NK-92 (cell line): ENCODE data around the gene SCRN1.

Experiments used
- DNase-seq: peaks from one replicate; lab custom pipeline; 2025; ENCODE audit not compliant: unreplicated experiment; lab: John Stamatoyannopoulos, UW

SCRN1 gene

GRCh38 chr7:29935111-29935510, 54.5 kb downstream of the SCRN1 start:
- no peak for DNase-seq

DNA sequence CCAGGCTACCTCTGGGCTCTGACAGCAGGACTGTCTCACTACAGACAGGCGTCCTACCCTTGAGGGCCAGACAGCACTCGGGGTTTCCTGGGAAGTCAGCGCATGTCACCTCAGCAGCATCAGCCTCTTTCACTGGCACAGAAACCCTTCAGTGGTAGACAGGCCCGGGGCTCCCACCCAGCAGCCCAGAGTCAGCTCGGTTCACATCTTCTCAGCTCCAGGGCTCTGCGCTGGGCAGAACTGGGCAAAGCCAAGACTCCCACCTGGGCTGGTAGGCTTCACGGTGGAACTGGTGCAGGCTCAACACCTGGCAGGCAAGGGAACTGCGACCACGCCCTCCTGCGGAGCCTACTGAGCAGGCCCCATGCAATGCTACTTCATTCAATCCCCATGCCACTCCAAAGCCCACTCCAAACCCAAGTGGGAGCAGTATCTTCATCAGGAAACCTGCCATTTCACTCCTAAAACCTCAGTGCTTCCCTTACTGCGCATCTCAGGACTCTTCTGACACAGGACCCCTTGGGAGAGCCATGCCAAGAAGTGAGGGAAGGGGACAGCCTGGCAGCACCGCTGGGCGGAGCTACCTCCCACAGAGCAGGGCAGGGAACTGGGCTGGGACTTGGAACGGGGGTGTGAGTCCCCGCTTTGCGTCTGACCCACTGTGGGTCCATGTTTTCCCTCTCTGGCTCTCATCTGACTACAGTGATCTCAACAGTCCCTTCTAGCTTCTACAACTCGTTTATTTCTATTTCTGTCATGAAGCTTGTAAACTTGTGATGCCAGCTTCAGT, 60.4 kb downstream of the SCRN1 start:
- no peak for DNase-seq

DNA sequence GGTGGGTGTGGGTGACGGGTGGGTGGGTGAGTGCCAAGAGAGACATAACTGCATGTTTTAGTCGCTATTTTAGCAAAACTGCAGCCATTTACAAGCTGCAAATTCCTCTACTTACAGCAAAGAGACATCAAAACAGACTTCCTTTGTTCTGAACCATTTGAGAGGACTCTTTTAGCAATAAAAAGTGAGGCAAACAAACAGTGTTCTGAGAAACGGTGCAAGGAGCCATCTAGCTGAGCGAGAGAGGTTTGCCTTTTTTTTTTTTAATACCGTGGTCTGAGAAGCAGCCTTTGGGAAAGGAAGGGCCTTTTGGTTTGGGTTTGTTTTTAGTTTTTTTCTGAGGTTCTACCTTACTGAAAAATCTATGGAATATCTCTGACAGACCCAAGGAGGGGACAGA, 62.9 kb downstream of the SCRN1 start:
- no peak for DNase-seq

- no peak for DNase-seq
Observed at GRCh38 chr7:29926216-29926615, 63.4 kb downstream of the SCRN1 start.

DNA sequence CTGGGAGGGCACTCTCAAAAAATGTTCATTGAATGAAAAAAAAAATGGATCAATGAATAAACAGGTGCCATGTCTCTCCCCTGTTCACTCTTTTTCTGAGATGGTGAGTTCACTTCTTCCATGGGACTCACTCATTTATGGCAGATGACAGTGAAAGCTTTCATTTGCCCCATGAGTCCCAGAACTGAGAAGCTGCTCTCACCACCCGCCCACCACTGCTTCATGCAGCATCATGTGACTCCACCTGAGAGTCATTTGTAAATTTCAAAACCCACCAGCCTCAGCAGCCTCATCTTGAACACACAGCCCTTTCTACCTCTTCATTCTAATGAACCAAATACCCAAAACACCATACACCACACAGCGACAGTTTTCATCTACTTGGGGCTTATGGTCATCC, 64.9 kb downstream of the SCRN1 start:
- no peak for DNase-seq

DNA sequence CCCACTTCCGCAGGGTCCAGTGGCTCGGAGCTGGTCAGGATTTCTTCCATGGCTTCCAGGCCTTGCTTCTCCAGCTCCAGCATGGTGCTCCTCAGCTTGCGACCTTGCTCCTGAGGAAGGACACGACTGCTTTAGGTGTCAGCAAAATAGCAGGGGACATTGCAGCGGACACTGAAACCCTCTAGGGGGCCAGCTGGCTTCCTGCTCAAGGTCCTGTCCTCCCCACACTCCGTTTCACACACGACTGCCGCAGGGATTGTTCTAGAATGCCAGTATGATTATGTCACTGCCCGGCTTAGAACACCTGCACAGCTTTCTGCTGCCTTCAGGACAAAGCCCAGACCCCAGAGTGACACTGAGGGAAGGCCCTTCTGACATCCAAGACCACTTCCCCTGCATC, 65.6 kb downstream of the SCRN1 start:
- DNase-seq, result no peak

DNA sequence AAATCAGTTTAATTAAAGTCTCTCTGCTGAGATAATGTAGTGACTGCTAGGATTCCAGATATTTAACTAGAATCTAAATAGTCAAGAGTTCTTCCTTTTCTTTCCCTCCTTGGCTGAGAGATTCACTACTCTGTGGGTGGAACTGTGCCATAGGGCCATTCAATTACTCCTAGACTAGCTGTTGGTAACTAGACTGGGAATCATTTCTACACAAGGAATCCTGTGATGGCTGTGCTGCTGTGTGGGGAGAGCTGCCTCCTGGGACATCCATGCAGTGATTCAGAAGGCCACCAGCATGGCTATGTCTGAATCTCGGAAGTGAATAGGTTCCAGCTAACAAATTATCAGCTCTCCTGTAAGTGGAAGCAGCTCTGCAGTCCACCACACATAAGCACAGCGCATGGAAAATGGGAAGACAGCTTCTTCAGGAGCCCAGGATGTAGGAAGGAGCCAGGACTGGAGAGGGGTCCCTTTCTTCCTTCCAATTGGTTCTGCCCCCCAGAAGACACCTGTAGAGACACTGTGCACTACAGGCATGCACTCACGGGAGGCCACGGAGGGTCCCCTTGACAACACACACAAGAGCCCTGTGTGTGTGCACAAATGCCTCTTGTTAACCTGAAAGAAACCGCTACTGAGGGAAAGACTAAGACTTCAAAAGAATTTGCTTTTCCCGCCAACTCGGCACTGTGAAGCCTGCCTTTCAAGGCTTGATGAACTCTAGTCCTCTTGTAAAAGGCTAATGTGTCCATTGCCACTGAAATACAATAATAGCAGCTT, 66.5 kb downstream of the SCRN1 start:
- DNase-seq, result no peak

- DNase-seq, result no peak
Observed at GRCh38 chr7:29921404-29922010, 68.1 kb downstream of the SCRN1 start.

DNA sequence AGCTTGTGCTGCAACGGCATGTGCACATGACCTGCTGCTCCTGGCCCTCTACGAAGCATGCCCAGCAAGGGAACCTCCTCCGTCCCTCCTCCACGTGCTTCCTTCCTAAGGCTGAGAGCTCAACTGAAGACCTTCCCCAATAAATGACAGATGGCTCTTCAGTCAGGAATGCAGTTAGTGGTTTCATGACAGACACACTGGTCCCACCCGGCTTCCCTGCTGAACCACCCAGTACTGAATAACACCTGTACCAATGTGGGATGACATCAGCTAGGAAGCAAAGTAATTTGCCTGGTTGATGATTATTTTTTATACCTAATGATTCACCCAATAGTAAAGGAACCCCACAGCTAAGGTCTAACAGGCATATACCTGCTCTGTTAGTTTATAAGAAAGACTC, 69.1 kb downstream of the SCRN1 start:
- no peak for DNase-seq

DNA sequence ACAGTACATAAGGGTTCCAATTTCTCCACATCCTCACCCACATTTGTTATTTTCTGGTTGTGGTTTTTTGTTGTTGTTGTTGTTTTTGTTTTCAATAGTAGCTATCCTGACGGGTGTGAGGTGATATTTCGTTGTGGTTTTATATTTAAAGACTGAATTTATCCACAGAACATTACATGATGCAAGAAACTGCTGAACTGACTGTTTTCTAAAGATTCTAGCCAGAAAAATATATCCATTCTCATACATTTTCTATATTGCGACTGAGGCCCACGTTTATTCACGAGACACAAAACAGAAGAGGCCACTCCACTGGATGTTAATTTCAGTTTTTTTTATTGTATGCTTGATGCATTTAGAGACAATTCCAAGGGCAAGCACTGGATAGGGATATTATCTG, 69.8 kb downstream of the SCRN1 start:
- no peak for DNase-seq

DNA sequence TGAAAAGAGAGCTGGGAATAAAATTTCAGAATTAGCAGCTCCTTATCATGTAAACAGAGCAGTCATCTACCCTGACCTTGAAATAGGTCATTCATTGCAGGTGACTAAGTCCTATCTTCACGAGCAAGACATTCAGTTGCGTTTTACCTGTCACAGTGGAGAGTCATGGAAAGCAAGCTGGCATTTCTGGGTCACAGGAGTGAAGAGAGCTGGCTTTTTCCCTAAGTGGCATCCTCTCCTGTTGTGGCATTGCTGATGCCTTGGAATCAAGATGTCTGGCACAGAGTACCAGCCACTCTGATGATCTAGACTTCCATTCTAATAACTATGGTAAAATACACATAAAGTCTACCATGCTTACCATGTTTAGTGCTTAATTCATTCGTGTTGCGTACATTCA, 70.8 kb downstream of the SCRN1 start:
- DNase-seq, result no peak

GRCh38 chr7:29917641-29918040, 72.0 kb downstream of the SCRN1 start:
- DNase-seq, result no peak

- no peak for DNase-seq
Observed at GRCh38 chr7:29915481-29916215, 74.0 kb downstream of the SCRN1 start.

- no peak for DNase-seq
Observed at GRCh38 chr7:29914180-29914579, 75.4 kb downstream of the SCRN1 start.

GRCh38 chr7:29906200-29907022, 83.2 kb downstream of the SCRN1 start:
- DNase-seq, result no peak

DNA sequence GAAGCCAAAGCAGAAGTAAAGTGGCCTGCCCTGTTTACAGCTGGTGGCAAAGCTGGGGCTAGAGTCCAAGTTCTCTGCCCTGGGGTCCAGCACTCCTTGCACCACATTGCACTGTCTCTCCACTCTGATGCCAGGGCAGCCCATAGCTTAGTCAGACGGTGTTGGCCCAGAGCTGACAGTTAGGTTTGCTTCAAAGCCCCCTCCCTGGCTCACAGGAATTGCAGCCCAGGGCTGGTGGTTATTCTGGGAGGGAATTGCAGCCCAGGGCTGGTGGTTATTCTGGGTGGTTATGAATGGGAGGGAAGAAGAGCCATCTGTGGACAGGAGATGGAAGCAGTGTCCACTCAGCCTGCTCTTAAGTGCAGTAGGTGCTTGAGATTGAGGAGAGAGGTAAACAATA, 88.9 kb downstream of the SCRN1 start:
- DNase-seq, result no peak

GRCh38 chr7:29898301-29898700, 91.3 kb downstream of the SCRN1 start:
- DNase-seq, result no peak

GRCh38 chr7:29896685-29897411, 92.8 kb downstream of the SCRN1 start:
- no peak for DNase-seq

- no peak for DNase-seq
Observed at GRCh38 chr7:29895559-29895958, 94.0 kb downstream of the SCRN1 start.

- DNase-seq, result no peak
Observed at GRCh38 chr7:29894256-29894655, 95.3 kb downstream of the SCRN1 start.
